ENCODE measurements around the gene POU1F1.
"Not testable (repeated sequence)": the region's sequence is repeated elsewhere in the genome, so short reads cannot be mapped to it uniquely, and the experiment has no call there.

Gene POU1F1, protein sequence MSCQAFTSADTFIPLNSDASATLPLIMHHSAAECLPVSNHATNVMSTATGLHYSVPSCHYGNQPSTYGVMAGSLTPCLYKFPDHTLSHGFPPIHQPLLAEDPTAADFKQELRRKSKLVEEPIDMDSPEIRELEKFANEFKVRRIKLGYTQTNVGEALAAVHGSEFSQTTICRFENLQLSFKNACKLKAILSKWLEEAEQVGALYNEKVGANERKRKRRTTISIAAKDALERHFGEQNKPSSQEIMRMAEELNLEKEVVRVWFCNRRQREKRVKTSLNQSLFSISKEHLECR

DNA sequence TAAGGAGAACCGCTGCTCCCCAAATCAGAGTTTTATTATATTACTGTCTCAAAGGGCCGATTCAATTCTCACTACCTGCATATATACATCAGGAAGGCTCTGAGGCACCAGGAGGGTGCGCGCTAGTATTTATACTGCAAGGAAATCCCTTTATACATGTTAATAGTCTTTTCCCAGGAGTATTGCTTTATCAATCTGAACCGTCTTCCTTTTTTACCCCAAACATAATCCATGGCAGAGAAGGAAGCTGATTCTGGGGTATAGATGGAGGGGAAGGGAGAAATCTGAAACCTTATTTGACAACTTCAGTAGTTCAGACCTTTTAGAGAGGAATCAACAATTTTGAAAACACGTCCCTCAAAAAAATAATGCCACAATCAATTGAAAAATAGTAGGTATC, at the start of gene POU1F1:
Gene POU1F1 (minus strand): TSS at position 101 of the 400 bp plus-strand sequence. CDS start 122 bp downstream, outside the sequence.
- no peak for DNase-seq (ENCODE audit: low spot score in 2 of 2)
- peaks cover 4% of the 10 kb centered on the region for H3K27me3 Mint-ChIP-seq

DNA sequence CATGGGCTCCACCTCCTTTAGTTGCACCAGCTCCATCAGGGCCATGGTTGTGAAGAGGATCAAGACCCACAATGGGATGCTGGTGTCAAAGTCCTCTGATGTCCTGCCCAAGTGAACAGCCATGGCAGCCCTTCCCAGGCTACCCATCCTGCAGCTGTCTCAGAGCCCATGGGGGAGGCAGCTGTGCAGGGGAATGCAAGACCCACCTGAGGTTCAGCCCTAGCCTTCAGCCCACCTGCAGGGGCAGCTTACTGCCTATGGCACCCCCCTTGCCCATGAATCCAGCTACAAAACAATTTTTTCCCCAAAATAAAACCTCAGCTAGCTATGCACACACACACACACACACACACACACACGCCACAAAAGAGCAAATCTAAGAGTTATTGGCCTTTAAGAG, 48.2 kb upstream of the POU1F1 start:
- Mint-ChIP-seq H3K27ac (no peak overlapping the region), H3K4me1 (no peaks in the 10 kb centered on the region), H3K9me3 (no peaks in the 10 kb centered on the region), H3K27me3 (peaks cover 10% of the 10 kb centered on the region), H3K4me3 (no peak overlapping the region), H3K36me3 (no peaks in the 10 kb centered on the region)
- DNase-seq (ENCODE audit: low spot score in 2 of 2) = no peak
- ATAC-seq (ENCODE audit: low read depth) = no peak

More for the DNA sequence above, at the start of gene POU1F1:
- no peak for ATAC-seq (ENCODE audit: low read depth)
- H3K36me3 Mint-ChIP-seq = no peaks in the 10 kb centered on the region
- H3K4me3 Mint-ChIP-seq = no peak within 1 kb of the TSS
- no peaks in the 10 kb centered on the region for H3K9me3 Mint-ChIP-seq
- H3K27ac Mint-ChIP-seq = no peak within 1 kb of the TSS
- peaks cover 10% of the 10 kb centered on the region for H3K4me1 Mint-ChIP-seq

DNA sequence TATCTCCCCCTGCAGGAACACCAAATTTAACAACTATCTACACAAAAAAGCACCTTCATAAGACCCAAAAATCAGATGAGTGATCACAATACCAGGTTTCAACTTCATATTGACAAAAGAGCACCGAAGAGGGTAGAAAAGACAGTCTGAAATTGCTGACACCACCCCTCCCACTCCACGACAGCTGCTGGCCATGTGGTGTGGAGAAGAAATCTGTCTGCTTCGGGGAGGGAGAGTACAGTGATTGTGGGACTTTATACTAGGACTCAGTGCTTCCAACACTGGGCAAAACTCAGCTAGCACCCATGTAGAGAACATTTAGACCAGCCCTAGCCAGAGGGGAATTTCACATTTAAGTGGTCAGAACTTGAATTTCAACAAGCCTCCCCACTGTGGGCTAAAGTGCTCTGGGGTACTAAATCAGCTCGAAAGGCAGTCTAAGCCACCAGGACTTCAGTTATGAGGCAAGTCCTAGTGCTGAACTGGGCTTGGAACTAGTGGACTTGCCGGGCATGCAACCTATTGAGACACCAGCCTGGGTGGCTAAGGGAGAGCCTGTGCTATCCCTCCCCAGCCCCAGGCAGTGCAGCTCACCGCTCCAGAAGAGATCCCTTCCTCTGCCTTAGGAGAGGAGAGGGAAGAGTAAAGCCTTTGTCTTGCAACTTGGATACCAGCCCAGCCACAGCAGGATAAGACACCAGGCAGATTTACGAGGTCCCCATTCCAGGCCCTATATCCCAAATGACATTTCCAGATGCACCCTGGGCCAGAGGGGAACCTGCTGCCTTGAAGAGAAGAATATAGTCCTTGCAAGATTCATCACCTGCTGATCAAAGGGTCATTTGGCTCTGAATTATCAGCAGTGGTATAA, 44.6 kb upstream of the POU1F1 start:
- ATAC-seq (ENCODE audit: low read depth) (no peak), DNase-seq (ENCODE audit: low spot score in 2 of 2) (no peak)
- no peaks in the 10 kb centered on the region for H3K4me1 Mint-ChIP-seq
- H3K4me3 Mint-ChIP-seq = no peak overlapping the region
- H3K9me3 Mint-ChIP-seq = no peaks in the 10 kb centered on the region
- no peaks in the 10 kb centered on the region for H3K36me3 Mint-ChIP-seq
- H3K27ac Mint-ChIP-seq = no peak overlapping the region
- peaks cover 10% of the 10 kb centered on the region for H3K27me3 Mint-ChIP-seq

DNA sequence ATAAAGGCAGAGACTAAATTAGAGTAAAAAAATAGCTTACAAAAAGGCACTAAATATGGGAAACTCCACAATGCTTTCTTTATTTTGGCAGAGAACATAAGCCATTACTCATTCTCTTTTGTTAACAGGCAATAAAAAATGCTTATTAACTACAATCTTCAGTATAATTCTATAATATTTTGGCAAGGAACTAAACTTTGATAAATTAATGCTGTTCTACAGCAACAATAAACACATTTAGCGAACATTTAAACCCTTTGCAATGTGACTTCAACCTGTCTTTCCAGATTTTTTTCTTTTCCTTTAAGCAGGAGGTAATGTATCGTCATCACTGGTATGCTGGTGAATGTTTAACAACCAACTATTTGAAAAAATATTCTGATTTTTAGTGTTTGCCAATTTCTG, 42.2 kb upstream of the POU1F1 start:
- no peak overlapping the region for H3K27ac Mint-ChIP-seq
- no peaks in the 10 kb centered on the region for H3K36me3 Mint-ChIP-seq
- no peak overlapping the region for H3K4me3 Mint-ChIP-seq
- no peaks in the 10 kb centered on the region for H3K4me1 Mint-ChIP-seq
- DNase-seq (ENCODE audit: low spot score in 2 of 2) (no peak), ATAC-seq (ENCODE audit: low read depth) (no peak)
- peaks cover 8% of the 10 kb centered on the region for H3K27me3 Mint-ChIP-seq
- no peaks in the 10 kb centered on the region for H3K9me3 Mint-ChIP-seq

DNA sequence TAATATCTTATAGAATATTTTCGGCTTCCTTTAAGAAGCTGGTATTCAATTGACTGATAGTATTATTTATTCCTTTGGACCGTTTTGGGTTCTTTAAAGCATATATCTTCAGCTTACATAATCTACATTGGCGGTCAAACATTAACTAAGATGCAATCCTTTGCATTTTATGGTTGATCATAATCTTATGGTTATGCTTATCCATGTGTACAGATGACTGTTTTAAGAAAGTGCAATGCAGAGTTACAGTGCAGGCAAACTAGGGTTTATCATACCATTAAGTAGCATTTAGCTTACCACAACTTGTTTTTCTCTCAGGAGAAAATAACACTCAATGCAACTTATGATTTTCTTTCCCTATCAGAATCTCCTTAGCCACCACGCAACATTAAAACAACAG, 41.4 kb upstream of the POU1F1 start:
- Mint-ChIP-seq H3K27ac (no peak overlapping the region), H3K4me3 (no peak overlapping the region)
- no peak for ATAC-seq (ENCODE audit: low read depth)

DNA sequence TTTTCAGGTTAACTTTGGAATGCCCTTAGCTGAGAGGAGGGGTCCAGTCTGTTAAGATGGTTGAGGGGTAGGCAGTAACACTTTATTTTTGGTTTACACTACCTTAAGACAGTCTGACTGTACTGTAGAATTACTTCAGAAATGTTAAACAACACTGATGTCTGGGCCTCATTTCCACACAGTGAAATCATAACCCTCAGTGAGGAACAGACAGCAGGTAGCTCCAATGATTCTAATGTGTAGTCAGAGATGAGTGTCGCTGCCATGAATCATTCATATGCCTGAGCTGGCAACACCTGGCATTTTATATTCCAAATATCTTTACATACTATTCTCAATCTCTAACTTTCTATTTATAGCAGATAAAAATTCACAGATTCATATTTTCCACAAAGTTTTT, 37.3 kb upstream of the POU1F1 start:
- no peaks in the 10 kb centered on the region for H3K27me3 Mint-ChIP-seq
- no peaks in the 10 kb centered on the region for H3K4me1 Mint-ChIP-seq
- no peaks in the 10 kb centered on the region for H3K9me3 Mint-ChIP-seq
- H3K36me3 Mint-ChIP-seq = no peaks in the 10 kb centered on the region
- no peak overlapping the region for H3K27ac Mint-ChIP-seq
- DNase-seq (ENCODE audit: low spot score in 2 of 2) (no peak), ATAC-seq (ENCODE audit: low read depth) (no peak)
- no peak overlapping the region for H3K4me3 Mint-ChIP-seq

More for the DNA sequence above, 41.4 kb upstream of the POU1F1 start:
- H3K9me3 Mint-ChIP-seq = no peaks in the 10 kb centered on the region
- H3K27me3 Mint-ChIP-seq = peaks cover 8% of the 10 kb centered on the region
- H3K36me3 Mint-ChIP-seq = no peaks in the 10 kb centered on the region
- no peaks in the 10 kb centered on the region for H3K4me1 Mint-ChIP-seq
- no peak for DNase-seq (ENCODE audit: low spot score in 2 of 2)

DNA sequence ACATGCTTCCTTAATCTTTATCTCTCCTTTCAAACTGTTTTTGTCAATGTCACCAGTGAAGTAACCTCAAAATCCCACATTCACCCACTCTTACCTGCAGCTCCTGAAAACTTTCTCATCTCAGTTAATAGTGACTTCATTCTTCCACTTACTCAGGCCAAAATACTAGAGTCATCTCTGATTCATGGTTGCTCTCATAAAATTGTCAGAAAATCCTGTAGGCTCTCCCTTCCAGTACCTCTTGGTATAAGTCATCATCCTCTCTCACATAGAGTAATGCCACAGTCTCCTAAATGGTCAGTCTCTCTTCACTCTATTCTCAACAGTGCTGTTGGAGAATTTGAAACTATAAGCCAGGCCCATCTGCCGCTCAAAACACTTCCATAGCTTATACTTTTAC, 34.9 kb upstream of the POU1F1 start:
- ATAC-seq (ENCODE audit: low read depth) = no peak
- H3K4me1 Mint-ChIP-seq = no peaks in the 10 kb centered on the region

DNA sequence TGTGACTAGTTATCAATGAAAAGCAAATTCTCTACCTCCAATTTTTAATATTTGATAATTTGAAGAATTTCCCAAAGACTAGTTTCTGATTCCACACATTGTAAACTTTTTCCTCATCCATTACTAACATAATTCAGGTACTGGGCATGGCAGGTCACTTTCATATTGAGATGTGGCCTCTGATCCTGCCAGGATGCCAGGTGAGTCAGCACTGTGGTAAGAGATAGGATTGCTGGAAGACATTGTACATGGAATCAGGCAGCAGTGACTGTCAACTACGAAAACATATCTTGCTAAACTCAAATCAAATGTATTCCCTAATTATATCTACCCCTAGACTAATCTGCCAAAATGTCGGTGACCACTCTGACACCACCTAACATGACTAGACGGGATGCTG, 33.2 kb upstream of the POU1F1 start:
- Mint-ChIP-seq H3K4me1 (no peaks in the 10 kb centered on the region), H3K36me3 (no peaks in the 10 kb centered on the region), H3K4me3 (no peak overlapping the region), H3K27me3 (peaks cover 5% of the 10 kb centered on the region), H3K9me3 (peaks cover 2% of the 10 kb centered on the region), H3K27ac (no peak overlapping the region)
- ATAC-seq (ENCODE audit: low read depth) (no peak), DNase-seq (ENCODE audit: low spot score in 2 of 2) (no peak)

More for the DNA sequence above, 34.9 kb upstream of the POU1F1 start:
- no peak for DNase-seq (ENCODE audit: low spot score in 2 of 2)
- no peaks in the 10 kb centered on the region for H3K36me3 Mint-ChIP-seq
- no peak overlapping the region for H3K27ac Mint-ChIP-seq
- H3K9me3 Mint-ChIP-seq = no peaks in the 10 kb centered on the region
- H3K4me3 Mint-ChIP-seq = no peak overlapping the region
- peaks cover 1% of the 10 kb centered on the region for H3K27me3 Mint-ChIP-seq

DNA sequence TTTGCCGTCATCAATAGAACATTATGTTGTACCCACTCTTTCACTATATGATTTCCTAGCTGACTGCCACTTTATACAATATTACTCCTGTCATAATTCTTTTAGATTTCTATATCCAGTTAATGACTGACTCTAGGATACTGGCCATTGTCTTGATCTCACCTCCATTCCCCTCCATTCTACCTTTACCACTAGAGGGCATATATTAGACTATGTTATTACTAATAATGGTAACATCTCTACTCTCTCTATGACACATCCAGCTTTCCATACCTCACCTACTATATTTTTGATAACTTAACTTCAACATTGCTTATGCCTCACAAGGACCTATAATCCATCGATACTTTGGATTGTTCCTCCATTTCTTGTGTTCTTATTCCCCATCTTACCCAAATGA, 31.4 kb upstream of the POU1F1 start:
- Mint-ChIP-seq H3K4me1 (no peaks in the 10 kb centered on the region), H3K27ac (no peak overlapping the region), H3K4me3 (no peak overlapping the region), H3K36me3 (no peaks in the 10 kb centered on the region), H3K27me3 (peaks cover 5% of the 10 kb centered on the region), H3K9me3 (peaks cover 2% of the 10 kb centered on the region)
- no peak for DNase-seq (ENCODE audit: low spot score in 2 of 2)
- ATAC-seq (ENCODE audit: low read depth) = no peak

DNA sequence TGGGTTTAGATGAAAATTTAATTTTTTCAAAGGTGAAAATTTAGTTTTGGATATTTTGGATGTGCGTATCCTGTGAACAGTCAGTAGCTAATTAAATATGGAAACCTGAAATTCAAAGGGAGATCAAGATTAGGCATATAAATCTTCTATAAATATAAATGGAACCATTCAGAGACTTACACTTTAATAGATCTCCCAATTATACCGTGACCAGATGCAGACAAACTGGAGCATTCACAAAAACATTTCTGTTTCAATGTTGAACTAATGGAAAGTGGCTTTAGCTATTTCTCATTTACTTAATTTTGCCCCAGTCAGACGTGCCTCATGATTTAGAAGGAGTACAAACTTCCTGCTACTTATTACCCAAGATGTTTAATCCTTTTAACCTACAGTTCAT, 29.1 kb upstream of the POU1F1 start:
- Mint-ChIP-seq H3K4me3 (no peak overlapping the region), H3K9me3 (peaks cover 2% of the 10 kb centered on the region), H3K4me1 (no peaks in the 10 kb centered on the region), H3K27ac (no peak overlapping the region), H3K36me3 (no peaks in the 10 kb centered on the region), H3K27me3 (peaks cover 5% of the 10 kb centered on the region)
- ATAC-seq (ENCODE audit: low read depth) (no peak), DNase-seq (ENCODE audit: low spot score in 2 of 2) (no peak)

DNA sequence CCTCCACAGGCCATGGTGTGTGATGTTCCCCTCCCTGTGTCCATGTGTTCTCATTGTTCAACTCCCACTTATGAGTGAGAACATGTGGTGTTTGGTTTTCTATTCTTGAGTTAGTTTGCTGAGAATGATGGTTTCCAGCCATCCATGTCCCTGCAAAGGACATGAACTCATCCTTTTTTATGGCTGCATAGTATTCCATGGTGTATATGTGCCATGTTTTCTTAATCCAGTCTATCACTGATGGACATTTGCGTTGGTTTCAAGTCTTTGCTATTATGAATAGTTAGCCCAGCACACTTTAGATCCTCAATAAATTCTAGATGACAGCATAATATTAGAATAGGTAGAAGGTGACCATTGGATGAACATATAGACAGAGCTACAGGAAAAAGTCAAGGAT, 28.6 kb upstream of the POU1F1 start:
- not testable (repeated sequence) for H3K4me3 Mint-ChIP-seq; H3K9me3 Mint-ChIP-seq; H3K36me3 Mint-ChIP-seq; H3K27me3 Mint-ChIP-seq; ATAC-seq (ENCODE audit: low read depth); H3K4me1 Mint-ChIP-seq; DNase-seq (ENCODE audit: low spot score in 2 of 2); H3K27ac Mint-ChIP-seq

DNA sequence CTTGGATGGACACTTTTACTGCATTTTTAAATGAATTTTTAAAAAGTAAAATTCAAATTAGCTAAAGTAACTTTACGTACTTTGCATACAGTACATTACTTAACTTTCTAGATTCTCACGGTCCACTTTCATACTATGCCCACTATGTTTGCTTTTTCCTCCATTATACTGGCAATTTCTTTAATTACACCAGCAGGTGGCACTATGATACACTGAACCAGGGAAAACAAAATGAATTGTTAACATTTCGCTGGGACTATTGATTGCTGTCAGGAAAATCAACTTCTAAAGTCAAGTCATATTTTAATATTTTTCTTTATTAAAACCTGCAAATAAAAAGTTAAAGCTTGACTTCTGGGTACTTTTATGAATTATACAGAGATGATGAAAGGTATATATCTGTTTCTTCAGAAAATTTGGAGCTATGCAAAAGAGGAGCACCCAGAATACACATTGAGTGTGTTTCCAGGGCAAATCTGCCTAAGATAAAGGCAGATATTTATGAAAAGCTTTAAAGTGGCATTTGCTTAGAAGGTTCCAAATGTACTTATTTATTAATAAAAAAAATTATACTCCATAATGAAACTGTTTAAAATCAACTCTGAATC, 21.8 kb upstream of the POU1F1 start:
- no peaks in the 10 kb centered on the region for H3K27me3 Mint-ChIP-seq
- H3K4me3 Mint-ChIP-seq = no peak overlapping the region
- no peaks in the 10 kb centered on the region for H3K36me3 Mint-ChIP-seq
- ATAC-seq (ENCODE audit: low read depth) = peak; percentile 64
- peak in 1 of 2 donors; percentile 19 for DNase-seq (ENCODE audit: low spot score in 2 of 2)
- H3K4me1 Mint-ChIP-seq = no peaks in the 10 kb centered on the region
- H3K27ac Mint-ChIP-seq = no peak overlapping the region
- no peaks in the 10 kb centered on the region for H3K9me3 Mint-ChIP-seq

DNA sequence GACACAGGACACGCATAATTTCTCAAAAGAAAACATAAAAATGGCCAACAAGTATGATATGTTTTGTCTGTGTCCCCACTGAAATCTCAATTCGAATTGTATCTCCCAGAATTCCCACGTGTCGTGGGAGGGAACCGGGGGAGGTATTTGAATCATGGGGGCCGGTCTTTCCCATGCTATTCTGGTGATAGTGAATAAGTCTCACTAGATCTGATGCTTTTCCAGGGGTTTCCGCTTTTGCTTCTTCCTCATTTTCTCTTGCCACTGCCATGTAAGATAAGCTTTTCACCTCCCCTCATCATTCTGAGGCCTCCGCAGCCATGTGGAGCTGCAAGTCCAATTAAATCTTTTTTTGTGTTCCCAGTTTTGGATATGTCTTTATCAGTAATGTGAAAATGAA, 12.1 kb upstream of the POU1F1 start:
- Mint-ChIP-seq H3K9me3 (peaks cover 1% of the 10 kb centered on the region), H3K27ac (no peak overlapping the region), H3K36me3 (no peaks in the 10 kb centered on the region), H3K4me3 (no peak overlapping the region), H3K27me3 (peaks cover 3% of the 10 kb centered on the region), H3K4me1 (no peaks in the 10 kb centered on the region)
- ATAC-seq (ENCODE audit: low read depth) = no peak
- DNase-seq (ENCODE audit: low spot score in 2 of 2) = no peak

DNA sequence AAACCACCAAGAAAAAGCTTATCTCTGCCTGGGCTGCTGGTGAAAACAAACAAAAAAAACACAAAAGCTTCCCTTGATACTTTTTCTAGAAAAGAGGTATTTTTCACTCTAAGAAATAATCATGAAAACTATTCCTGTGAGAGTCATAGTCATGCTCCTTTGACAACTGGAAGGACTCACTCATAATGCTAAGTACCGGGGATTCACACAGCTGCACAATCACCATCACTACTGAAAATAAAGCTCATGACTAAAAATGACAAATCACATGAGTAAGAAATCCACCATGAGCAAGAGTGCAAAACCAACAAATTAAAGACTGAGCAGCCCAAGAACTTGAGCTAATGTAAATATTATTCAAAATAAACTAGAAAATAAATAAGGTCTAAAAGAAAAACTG, 10.6 kb upstream of the POU1F1 start:
- Mint-ChIP-seq H3K9me3 (peaks cover 1% of the 10 kb centered on the region), H3K36me3 (no peaks in the 10 kb centered on the region), H3K27me3 (peaks cover 7% of the 10 kb centered on the region), H3K4me1 (no peaks in the 10 kb centered on the region), H3K27ac (no peak overlapping the region), H3K4me3 (no peak overlapping the region)
- ATAC-seq (ENCODE audit: low read depth) (no peak), DNase-seq (ENCODE audit: low spot score in 2 of 2) (no peak)
